GM18511 (cell line): ENCODE measurements around the gene LRBA.
"Not testable (repeated sequence)": the region's sequence is repeated elsewhere in the genome, so short reads cannot be mapped to it uniquely, and the experiment has no call there.

ENCODE experiments used
- ATAC-seq: cut with Tn5 transposase; IDR thresholded peaks from one replicate; pipeline ENCODE4 v1.9.1; 2021; ENCODE audit warnings: mild to moderate bottlenecking, moderate library complexity; ENCODE audit not compliant: unreplicated experiment

Gene LRBA

GRCh38 chr4:150765216-150765615 is 249.9 kb downstream of the LRBA start:
- ATAC-seq: no peak

DNA sequence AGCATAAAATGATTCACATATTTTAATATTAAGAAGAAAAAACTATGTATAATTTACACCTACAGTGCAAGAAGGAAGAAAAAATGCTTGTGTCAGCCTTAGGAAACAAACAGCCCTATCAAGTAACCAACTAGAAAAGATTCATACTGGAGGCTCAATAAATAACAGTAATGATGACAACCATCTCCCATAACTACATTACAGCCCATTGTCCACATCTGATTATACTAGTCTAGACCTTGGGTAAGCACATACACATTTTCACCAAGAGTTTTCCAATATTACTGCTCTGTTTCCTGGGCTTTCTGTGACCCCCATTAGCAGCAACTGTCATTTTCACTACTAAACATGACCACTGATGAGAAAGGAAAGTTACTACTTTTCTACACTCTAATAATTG is 263.4 kb downstream of the LRBA start:
- no peak for ATAC-seq

DNA sequence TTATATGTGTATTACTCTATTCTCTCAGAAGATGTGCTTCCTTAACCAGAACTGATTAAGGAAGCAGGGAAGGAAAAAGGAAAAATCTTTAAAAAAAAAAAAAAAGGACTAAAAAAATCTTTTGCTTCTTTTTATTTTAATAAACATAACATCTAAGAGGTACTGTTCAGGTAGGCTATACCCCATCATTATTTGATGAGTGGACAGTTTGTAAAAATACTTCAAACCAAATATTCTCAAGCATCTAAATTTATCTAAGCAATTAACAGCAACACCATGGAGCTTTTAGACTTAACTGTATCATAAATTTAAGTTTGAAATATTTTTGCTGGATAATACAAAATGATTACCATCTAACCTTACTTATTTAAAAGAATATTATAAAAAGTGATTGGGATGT is 264.3 kb downstream of the LRBA start:
- ATAC-seq: no peak

GRCh38 chr4:150746156-150746555 is 268.9 kb downstream of the LRBA start:
- ATAC-seq: no peak

- no peak for ATAC-seq
These were observed 270.5 kb downstream of the LRBA start for GRCh38 chr4:150744570-150744969.

DNA sequence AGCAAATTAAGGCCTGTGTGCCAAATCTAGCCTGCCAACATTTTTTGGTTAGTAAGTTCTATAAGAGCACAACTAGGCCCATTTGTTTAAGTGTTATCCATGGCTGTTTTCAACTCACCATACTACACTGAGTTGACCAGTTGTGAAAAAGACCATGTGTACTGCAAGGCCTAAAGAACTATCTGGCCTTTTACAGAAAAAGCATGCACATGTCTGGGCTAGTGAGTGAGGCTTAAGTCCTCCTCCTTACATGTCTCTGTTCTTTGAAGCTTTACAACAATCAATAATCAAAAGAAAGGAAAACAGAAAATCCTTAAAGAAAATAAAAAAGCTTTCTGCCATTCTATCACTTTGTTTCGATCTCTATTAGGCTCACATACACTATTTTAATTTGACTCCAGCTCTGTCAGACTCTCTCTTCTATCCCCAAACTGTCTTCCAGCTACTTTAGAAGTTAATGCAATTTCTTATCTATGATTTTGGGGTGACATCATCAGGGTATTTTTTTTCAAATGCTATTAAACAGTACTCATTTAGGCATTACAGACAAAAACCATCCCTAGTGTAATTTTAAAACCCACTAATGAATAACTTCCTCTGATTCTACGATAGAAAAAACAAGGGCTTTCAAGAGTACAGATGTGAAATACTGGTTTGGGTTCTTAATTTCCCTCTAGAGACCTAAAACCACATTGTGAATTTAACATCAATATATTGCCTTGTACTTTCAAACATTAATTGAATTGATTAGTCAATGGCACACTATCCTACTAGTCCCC is 271.3 kb downstream of the LRBA start:
- ATAC-seq: no peak

DNA sequence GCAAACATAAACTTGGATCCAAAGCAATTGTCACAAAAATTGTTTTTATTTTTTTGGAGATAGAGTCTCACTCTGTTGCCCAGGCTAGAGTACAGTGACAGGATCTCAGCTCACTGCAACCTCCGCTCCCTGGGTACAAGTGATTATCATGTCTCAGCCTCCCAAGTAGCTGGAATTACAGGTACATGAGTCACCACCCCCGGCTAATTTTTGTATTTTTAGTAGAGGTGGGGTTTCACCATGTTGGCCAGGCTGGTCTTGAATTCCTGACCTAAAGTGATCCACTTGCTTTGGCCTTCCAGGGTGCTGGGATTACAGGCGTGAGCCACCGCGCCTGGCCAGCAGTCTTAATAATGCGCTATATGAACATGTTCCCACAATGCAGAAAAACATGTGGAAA is 272.2 kb downstream of the LRBA start:
- ATAC-seq: not testable (repeated sequence)

- ATAC-seq: no peak
These were observed 275.5 kb downstream of the LRBA start for GRCh38 chr4:150739591-150739990.

DNA sequence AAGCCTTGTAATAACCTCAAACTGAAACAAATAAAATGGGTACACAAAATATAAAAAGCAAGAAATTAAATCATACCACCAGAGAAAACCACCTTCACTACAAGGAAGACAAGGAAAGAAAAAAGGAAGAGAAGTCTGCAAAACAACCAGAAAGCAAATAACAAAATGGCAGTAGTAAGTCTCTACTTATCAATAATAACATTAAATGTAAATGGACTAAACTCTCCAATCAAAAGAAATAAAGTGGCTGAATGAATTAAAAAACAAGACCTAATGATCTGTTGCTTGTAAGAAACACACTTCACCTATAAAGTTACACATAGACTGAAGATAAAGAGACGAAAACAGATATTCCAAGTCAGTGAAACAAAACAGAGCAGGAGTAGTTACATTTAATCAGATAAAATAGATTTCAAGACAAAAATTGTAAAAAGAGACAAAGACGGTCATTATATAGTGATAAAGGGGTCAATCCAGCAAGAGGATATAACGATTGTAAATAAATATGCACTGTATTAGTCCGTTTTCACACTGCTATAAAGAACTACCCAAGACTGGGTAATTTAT is 289.0 kb downstream of the LRBA start:
- no peak for ATAC-seq

GRCh38 chr4:150723727-150724411 is 291.2 kb downstream of the LRBA start:
- no peak for ATAC-seq

DNA sequence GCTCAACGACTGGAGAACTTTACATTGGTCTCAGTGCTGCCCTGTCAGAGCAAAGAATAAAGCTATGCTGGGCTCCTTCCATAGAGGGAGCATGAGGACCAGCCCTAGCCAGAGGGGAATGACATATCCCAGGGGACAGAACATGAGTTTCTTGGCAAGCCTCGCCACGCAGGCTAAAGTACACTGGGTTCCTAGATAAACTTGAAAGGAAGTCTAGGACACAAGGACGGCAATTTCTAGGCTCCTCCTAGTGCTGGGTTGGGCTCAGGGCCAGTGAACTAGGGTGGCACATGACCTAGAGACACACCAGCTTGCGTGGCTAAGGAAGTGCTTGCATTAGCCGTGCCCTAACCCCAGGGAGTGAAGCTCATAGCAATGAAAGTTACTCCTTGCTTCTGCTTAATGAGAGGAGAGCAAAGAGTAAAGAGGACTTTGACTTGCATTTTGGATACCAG is 292.1 kb downstream of the LRBA start:
- no peak for ATAC-seq

- ATAC-seq: no peak
These were observed 294.0 kb downstream of the LRBA start for GRCh38 chr4:150720973-150721518.

DNA sequence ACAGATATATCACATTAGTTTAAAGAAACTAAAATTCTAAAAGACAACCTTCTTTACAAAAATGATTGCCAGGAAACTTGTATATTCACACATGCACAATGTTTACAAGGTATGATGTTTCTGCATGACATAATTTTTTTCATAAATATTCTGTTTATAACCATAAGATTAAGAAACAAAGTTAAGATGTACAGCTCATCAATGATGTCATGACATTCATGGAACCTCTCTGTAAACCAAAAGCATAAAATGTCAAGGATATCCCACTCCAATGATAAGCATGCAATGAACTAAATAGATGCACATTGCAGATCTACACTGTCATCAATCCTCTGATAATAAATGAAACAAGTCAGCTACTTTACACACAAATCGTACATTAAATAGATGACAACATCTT is 297.1 kb downstream of the LRBA start:
- ATAC-seq: no peak

GRCh38 chr4:150714462-150715438 is 300.3 kb downstream of the LRBA start:
- no peak for ATAC-seq

DNA sequence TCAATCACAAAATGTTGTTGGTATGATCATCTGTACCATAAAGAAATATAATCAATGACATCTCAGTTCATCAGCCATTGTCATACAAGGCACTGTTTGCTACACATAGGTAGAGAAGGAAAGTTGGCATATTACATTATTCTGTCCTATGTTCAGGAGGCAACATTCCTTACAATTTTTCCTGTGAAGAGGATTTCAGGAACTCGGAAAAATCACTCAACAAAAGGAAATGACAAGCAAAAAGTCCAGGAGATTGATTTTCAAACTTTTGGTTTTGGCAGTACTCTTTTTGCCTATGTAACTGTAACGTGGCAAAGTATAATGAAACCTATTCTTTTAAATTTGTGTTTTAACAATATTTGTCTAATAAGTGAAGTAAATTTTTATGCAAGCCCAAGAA is 301.8 kb downstream of the LRBA start:
- no peak for ATAC-seq

- peak; percentile 51 for ATAC-seq
These were observed 304.2 kb downstream of the LRBA start for GRCh38 chr4:150710770-150711375.

DNA sequence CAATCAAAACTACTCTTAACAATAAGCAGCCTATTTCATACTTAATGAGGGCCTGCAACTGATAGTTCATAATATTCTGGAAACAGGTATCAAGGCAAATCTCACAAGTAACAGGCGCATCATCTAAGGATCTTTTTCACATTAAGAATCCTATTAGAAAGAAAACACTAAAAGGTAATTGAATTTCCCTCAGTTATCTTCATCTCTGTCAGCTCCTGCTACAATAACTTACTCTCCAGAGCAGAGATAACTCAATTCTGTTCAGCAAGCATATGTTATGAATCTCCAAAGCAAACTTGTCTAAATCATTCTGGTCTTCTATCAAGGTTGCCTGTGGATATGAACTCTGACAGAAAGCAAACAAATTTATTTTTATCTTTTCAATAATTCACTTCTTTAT is 307.1 kb downstream of the LRBA start:
- no peak for ATAC-seq

GRCh38 chr4:150699599-150699998 is 315.5 kb downstream of the LRBA start:
- no peak for ATAC-seq

- no peak for ATAC-seq
These were observed 319.9 kb downstream of the LRBA start for GRCh38 chr4:150695162-150695561.

- no peak for ATAC-seq
These were observed 320.6 kb downstream of the LRBA start for GRCh38 chr4:150694438-150694837.
